RKO (cell line): ENCODE measurements around the gene RASAL1.
"Not testable (repeated sequence)": the region's sequence is repeated elsewhere in the genome, so short reads cannot be mapped to it uniquely, and the experiment has no call there.

Experiments
- DNase-seq: peaks from one replicate; pipeline ENCODE4 v3.0.0-alpha.2; 2016; ENCODE audit warnings: low spot score

The RASAL1 gene

DNA sequence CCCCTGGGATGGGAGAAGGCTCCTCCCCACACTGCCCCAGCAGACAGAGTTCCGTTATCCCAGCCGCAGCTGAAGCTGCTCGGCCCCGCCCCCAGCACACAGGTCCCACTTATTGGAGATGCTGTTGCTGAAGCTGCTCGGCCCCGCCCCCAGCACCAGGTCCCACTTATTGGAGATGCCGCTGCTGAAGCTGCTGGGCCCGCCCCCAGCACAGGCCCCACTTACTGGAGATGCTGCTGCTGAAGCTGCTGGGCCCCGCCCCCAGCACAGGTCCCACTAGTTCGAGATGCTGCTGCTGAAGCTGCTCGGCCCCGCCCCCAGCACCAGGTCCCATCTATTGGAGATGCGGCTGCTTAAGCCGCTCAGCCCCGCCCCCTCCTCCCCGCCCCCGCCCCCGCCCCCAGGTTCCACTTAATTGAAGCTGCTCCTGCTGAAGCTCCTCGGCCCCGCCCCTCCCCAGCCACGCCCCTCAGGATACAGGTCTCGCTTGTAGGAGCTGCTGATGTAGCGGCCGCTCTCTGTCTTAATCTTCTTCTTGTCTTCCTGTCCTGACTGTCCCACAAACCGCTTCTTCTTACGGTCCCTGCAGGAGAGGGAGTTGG lies 26.0 kb upstream of the RASAL1 start:
- DNase-seq, result no peak

- no peak for DNase-seq
Observed at GRCh38 chr12:113159937-113160336, 24.4 kb upstream of the RASAL1 start.

GRCh38 chr12:113158439-113159203 lies 23.1 kb upstream of the RASAL1 start:
- no peak for DNase-seq

- DNase-seq, result no peak
Observed at GRCh38 chr12:113157218-113157859, 21.8 kb upstream of the RASAL1 start.

GRCh38 chr12:113155646-113156045 lies 20.1 kb upstream of the RASAL1 start:
- DNase-seq, result no peak

DNA sequence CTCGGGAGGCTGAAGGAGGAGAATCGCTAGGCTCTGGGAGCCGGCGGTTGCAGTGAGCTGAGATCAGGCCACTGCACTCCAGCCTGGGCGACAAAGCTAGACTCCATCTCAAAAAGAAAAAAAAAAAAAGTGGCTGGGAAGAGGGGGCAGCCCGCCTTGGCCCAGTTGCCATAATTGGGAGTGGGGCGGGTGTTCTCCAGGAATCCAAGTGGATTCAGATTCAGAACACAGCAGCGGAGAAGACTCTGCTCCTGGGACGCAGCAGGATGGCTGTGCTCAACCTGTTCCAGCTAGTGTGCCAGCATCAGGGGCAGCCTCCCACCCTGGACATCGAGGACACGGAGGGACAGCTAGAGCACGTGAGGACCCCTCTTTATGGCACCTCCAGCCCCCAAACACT lies 19.5 kb upstream of the RASAL1 start:
- DNase-seq, result no peak

- no peak for DNase-seq
Observed at GRCh38 chr12:113154351-113154973, 18.9 kb upstream of the RASAL1 start.

- peak; percentile 42 for DNase-seq
Observed at GRCh38 chr12:113152835-113153814, 17.6 kb upstream of the RASAL1 start.

DNA sequence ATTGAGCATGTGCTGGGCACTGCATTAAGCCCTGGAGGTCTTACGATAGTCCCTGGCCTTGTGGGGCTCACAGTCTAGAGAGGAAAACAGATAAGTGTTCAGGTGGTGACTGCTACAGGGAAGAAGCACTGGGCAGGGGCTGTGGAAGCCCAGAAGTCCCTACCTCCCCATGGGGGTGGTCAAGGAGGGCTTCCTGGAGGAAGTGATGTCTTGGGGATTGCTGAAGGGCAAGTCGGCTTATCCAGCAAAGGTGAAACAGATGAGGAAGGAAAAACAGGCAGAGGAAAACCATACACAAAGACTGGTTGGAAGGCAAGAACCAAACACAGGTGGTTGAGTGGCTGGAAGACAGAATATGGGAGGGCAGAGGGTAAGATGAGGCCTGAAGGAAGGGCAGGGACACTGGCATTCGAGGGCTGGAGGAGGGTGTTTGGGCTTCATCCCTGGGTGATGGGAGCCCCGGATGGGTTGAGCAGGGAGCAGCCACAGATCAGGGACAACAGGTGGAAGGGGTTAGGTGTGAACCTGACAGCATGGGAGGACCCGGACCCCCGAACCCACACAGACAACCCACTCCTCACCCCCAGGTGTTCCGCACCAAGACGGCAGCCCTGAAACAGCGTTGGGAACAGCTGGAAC lies 16.8 kb upstream of the RASAL1 start:
- DNase-seq, result no peak

- no peak for DNase-seq
Observed at GRCh38 chr12:113151655-113152054, 16.1 kb upstream of the RASAL1 start.

GRCh38 chr12:113149361-113150150 lies 14.0 kb upstream of the RASAL1 start, which contains the start of gene CFAP73:
TSS of gene CFAP73 (plus strand) at chr12:113149724. CDS start at chr12:113149858, 134 bp downstream.
- no peak for DNase-seq

DNA sequence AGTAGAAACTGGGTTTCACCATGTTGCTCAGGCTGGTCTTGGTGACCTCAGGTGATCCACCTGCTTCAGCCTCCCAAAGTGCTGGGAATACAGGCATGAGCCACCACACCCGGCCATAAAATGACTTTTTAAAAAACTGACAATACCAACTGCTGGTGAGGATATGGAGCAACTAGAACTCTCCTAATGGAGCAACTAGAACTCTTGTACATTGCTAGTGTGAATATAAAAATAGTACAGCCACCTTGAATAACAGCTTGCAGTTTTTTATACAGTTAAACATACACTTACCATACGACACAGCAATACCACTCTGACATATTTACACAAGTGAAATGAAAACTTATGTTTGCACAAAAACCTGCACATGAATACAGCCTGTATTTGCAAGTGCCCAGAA lies 11.4 kb upstream of the RASAL1 start:
- DNase-seq, result no peak

- no peak for DNase-seq
Observed at GRCh38 chr12:113145720-113146551, 10.4 kb upstream of the RASAL1 start.

DNA sequence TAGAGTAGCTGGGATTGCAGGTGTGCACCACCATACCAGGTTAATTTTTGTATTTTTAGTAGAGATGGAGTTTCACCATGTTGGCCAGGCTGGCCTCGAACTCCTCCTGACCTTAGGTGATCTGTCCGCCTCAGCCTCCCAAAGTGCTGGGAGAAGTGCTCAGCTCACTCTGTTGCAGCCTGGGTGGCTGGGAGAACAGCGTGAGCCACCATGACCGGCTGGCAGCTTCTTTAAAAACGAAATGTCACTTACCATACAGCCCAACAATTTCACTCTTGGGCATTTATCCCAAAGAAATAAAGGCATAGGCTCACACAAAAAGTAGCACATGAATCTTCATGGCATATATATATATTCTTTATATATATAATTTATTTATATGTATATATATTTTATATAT lies 9.2 kb upstream of the RASAL1 start:
- DNase-seq, result no peak

GRCh38 chr12:113143959-113144358 lies 8.4 kb upstream of the RASAL1 start:
- DNase-seq, result no peak

DNA sequence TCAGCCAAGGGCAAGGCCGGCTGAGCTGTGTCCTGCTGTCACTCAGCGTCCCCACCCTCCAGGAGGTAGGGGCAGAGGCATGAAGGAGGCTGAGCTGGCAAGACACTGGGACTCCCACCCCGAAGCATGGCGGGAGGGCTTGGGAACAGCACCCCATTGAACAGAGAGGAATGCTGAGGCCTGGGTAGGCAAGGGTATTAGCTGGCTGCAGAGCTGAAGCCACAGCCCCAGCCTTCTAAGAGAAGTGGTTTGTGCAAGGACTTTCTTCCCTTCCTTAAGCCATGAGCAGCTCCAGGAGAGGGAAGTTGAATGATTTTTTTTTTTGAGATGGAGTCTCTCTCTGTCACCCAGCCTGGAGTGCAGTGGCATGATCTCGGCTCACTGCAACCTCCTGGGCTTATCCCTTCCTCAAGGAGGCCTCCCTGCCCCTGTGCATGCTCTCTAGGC lies 7.3 kb upstream of the RASAL1 start:
- DNase-seq, result no peak

- DNase-seq, result no peak
Observed at GRCh38 chr12:113142173-113142885, 6.8 kb upstream of the RASAL1 start.

DNA sequence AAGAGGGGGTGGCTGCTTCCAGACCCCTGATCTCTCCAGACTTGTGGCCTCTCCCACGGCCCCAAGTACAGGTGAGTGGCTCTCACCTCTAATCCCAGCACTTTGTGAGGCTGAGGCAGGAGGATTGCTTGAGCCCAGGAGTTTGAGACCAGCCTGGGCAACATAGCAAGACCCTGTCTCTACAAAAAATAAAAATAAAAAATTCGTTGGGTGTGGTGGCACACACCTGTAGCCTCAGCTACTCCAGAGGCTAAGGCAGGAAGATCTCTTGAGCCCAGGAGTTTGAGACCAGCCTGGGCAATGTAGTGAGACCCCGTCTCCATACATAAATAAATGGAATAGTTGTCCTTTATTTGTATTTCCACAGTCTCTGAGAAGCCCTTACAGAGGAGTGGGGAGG lies 6.2 kb upstream of the RASAL1 start:
- DNase-seq, result not testable (repeated sequence)

DNA sequence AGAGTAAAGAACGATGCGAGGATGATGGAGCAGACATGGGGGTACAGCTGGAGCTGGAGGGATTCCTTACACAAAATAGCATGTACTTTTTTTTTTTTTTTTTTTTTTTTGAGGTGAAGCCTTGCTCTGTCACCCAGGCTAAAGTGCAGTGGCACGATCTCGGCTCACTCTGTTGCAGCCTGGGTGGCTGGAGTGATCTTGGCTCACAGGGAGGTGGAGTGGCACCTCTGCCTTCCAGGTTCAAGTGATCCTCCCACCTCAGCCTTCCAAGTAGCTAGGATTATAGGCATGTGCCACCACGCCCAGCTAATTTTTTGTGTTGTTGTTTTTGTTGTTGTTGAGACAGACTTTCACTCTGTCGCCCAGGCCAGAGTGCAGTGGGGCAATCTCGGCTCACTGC lies 5.1 kb upstream of the RASAL1 start:
- DNase-seq, result no peak
